Stimulated activated naive CD8-positive, alpha-beta T cell treated with anti-CD3 and anti-CD28 coated beads, Interleukin-15, Interleukin-2, amounts not matched to agents 100 ng/mL and 50 ng/mL, for 24 hours (primary cell): ENCODE data around the gene ZNF277.

Experiments
- H3K27ac Mint-ChIP-seq: one replicate; pipeline ENCODE4 v1.8.0; 2021; ENCODE audit warnings: mild to moderate bottlenecking, mixed read lengths
- H3K27me3 Mint-ChIP-seq: one replicate; pipeline ENCODE4 v1.8.0; 2021; ENCODE audit warnings: mixed read lengths
- H3K36me3 Mint-ChIP-seq: one replicate; pipeline ENCODE4 v1.8.0; 2021; ENCODE audit warnings: low read depth, mixed read lengths
- H3K4me1 Mint-ChIP-seq: one replicate; pipeline ENCODE4 v1.8.0; 2021; ENCODE audit warnings: low read depth, mixed read lengths
- H3K4me3 Mint-ChIP-seq: one replicate; pipeline ENCODE4 v1.8.0; 2021; ENCODE audit warnings: mild to moderate bottlenecking, mixed read lengths
- H3K9me3 Mint-ChIP-seq: one replicate; pipeline ENCODE4 v1.8.0; 2021; ENCODE audit warnings: mixed read lengths

The ZNF277 gene

DNA sequence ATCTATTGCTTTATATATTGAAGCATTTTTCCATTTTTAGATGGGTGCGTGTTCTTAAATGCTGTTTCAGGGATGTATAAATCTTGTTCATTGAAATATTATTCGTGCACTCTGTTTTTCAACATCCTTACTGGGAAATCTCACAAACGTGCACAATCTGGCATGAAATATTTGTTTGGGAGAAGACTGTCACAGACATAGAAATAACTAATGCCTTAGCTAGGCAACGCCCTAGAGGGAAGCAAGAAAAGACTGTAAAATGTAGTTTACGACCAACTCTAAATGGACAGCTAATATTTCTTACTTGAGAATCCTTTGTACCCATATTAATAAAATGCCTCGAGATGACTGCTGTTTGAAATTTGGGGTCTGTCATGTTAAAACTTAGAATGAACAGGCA, 9.2 kb upstream of the ZNF277 start:
- Mint-ChIP-seq H3K4me1 (peaks cover 7% of the 10 kb centered on the region), H3K27me3 (peaks cover 63% of the 10 kb centered on the region), H3K27ac (no peak overlapping the region), H3K36me3 (no peaks in the 10 kb centered on the region), H3K4me3 (no peak overlapping the region), H3K9me3 (no peaks in the 10 kb centered on the region)

GRCh38 chr7:112199035-112199655, 7.3 kb upstream of the ZNF277 start:
- H3K27me3 Mint-ChIP-seq: peaks cover 62% of the 10 kb centered on the region
- no peak overlapping the region for H3K27ac Mint-ChIP-seq
- no peak overlapping the region for H3K4me3 Mint-ChIP-seq
- H3K9me3 Mint-ChIP-seq: no peaks in the 10 kb centered on the region
- no peaks in the 10 kb centered on the region for H3K36me3 Mint-ChIP-seq
- H3K4me1 Mint-ChIP-seq: peaks cover 7% of the 10 kb centered on the region

DNA sequence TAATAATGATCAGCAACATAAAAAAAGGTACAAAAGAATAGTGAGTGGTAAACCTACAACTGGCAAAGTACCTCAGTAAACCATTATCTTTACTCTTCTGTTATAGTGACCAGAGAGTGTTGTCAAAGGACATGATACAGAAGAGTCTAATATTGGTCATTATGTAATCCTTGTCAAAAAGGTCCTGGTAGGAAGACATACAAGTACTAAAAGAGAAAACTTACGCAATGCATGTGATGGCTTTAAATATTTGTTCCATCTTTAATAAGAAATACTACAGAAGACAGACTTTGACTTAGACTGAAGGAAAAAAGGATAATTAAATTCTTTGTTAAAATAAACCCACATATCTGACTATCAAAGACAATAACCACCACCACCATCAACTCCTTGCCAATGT, 6.8 kb upstream of the ZNF277 start:
- no peak overlapping the region for H3K4me3 Mint-ChIP-seq
- peaks cover 12% of the 10 kb centered on the region for H3K4me1 Mint-ChIP-seq
- H3K27me3 Mint-ChIP-seq: peaks cover 64% of the 10 kb centered on the region
- no peaks in the 10 kb centered on the region for H3K36me3 Mint-ChIP-seq
- no peak overlapping the region for H3K27ac Mint-ChIP-seq
- no peaks in the 10 kb centered on the region for H3K9me3 Mint-ChIP-seq

DNA sequence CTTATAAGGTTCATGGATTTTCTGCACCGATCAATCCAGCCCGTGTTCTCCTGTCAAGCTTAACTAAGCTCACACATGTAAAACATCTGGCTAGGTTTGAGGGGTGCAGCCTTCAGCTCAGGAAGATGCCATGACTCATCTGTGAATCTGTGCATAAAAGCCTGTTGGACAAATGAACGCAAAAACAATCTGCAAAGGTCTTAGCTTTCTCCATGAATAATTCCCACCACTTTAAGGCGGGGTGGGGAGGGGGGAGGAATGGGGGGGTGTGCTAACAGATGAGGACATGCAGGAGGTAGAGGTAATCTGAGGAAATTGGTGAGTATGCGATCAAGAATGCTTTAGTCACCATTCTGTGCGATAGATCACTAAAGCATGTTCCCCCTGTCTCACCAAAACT, 5.1 kb upstream of the ZNF277 start:
- peaks cover 58% of the 10 kb centered on the region for H3K27me3 Mint-ChIP-seq
- no peaks in the 10 kb centered on the region for H3K36me3 Mint-ChIP-seq
- no peak overlapping the region for H3K4me3 Mint-ChIP-seq
- no peak overlapping the region for H3K27ac Mint-ChIP-seq
- H3K9me3 Mint-ChIP-seq: no peaks in the 10 kb centered on the region
- H3K4me1 Mint-ChIP-seq: peaks cover 19% of the 10 kb centered on the region

GRCh38 chr7:112201839-112202238, 4.7 kb upstream of the ZNF277 start:
- Mint-ChIP-seq H3K9me3 (no peaks in the 10 kb centered on the region), H3K4me1 (peaks cover 19% of the 10 kb centered on the region), H3K36me3 (no peaks in the 10 kb centered on the region), H3K4me3 (no peak overlapping the region), H3K27ac (no peak overlapping the region), H3K27me3 (peaks cover 56% of the 10 kb centered on the region)

DNA sequence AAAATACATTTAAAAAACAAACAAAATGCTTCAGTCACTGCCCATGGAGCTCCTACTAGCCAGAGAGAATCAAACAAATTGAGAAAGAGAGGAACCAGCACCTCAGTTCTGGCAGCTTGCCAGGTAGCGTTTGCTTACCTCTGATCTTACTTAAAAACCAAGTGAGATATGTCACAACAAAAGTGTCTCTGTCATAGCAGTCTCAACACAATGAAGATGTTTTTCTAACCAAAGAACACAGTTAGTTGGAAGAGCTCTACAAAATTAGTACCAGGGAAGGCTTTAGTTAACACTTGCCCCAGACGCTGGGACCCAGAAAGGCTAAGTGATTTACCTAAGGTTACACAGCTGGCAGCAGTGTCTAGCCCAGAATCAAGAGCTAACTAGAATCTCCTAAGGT, 3.7 kb upstream of the ZNF277 start:
- no peak overlapping the region for H3K27ac Mint-ChIP-seq
- H3K36me3 Mint-ChIP-seq: no peaks in the 10 kb centered on the region
- H3K4me3 Mint-ChIP-seq: no peak overlapping the region
- H3K27me3 Mint-ChIP-seq: peaks cover 53% of the 10 kb centered on the region
- H3K4me1 Mint-ChIP-seq: peaks cover 25% of the 10 kb centered on the region
- no peaks in the 10 kb centered on the region for H3K9me3 Mint-ChIP-seq

DNA sequence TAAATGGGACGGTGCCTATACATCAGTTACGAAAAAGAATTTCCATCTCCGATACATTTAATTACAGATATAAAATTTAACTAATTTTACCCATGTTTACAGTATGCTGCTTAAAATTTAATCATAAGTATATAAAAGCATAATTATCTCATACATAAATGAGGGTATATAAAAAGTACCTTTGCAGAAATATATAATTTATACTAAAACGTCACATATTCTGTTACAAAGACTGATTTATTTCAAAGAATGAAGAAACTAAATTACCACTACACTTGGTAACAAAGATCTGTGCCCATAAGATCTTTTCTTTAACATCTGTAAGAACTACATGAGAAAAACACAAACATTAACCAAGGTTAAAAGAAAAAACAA, 3.1 kb upstream of the ZNF277 start:
- Mint-ChIP-seq H3K9me3 (no peaks in the 10 kb centered on the region), H3K27me3 (peaks cover 49% of the 10 kb centered on the region), H3K4me1 (peaks cover 27% of the 10 kb centered on the region), H3K36me3 (no peaks in the 10 kb centered on the region), H3K27ac (no peak overlapping the region), H3K4me3 (no peak overlapping the region)

DNA sequence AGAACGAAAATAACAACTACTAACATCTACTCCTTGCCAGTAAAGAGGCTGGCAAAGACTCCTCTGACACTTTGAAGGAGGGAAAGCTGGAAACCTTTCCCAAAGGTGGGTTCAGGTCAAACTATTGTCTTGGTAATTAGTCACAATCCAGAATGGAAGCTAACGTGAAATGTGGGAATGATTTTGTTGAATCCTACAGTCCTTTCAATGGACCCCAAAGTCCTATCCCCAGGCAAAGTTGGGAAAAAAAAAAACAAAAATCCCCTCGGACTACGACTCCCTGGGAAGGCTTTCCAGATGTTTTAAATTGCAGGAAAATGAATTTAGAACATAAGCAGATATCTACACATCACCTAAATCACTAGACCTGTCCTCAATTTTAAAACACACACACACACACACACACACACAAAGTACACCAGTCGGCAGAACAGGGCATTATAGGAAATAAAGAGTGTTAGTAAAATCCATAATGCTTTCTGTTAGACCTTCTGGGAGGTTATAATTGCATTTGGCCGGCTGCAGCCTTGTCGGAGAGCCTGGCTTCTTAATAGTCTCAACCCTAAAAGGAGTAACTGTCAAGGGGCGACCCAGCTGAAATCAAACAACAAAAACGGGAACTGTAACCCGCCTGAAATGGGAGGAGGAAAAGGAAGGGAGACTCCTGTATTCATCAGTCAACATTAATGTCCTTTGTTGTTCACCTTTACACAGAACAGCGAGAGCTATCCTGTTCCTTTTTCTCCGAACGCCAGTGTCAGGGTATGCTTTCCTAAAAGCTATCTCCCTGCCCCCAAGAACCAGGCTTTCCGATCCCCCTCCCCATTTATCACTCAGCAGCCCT, 1.8 kb upstream of the ZNF277 start:
- Mint-ChIP-seq H3K4me3 (peak overlapping the region; percentile 96), H3K9me3 (no peaks in the 10 kb centered on the region), H3K27me3 (peaks cover 43% of the 10 kb centered on the region), H3K4me1 (peaks cover 27% of the 10 kb centered on the region), H3K36me3 (no peaks in the 10 kb centered on the region), H3K27ac (no peak overlapping the region)

- H3K27me3 Mint-ChIP-seq: peaks cover 39% of the 10 kb centered on the region
- H3K4me3 Mint-ChIP-seq: peak overlapping the region; percentile 96
- H3K36me3 Mint-ChIP-seq: no peaks in the 10 kb centered on the region
- H3K4me1 Mint-ChIP-seq: peaks cover 27% of the 10 kb centered on the region
- H3K9me3 Mint-ChIP-seq: no peaks in the 10 kb centered on the region
- H3K27ac Mint-ChIP-seq: no peak overlapping the region
Measured at GRCh38 chr7:112205343-112206237, 905 bp upstream of the ZNF277 start.

DNA sequence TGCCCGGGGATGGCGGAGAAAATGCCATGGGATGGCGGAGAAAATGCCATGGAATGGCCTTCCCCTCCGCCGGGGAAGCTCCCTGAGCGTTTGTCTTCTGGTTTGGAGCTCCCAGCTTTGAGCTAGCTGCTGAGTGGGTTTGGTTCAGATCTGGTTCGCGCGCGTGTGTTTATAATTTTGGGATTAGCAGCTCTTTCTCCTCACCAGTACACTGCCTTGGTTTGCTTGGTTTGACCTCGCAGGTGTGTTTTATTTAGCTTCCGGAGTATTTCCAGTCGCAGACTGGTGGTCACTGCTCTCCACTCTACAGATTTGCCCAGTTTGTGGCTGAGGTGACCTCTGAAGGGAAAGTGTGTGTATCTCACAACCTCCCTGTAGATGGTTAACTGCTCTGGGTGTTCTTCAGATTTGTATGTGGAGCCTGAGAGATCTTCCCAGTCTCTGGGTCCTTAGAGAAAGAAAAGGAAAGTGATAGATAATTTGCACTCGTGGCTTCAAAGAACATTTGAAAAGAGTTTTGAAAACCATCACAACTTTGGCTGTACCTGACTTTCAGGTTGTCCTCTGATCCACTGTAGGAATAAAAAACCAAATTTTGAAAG, 597 bp downstream of the ZNF277 start:
- H3K27ac Mint-ChIP-seq: peak overlapping the region; percentile 81
- peaks cover 27% of the 10 kb centered on the region for H3K4me1 Mint-ChIP-seq
- H3K36me3 Mint-ChIP-seq: no peaks in the 10 kb centered on the region
- H3K27me3 Mint-ChIP-seq: peaks cover 24% of the 10 kb centered on the region
- H3K9me3 Mint-ChIP-seq: no peaks in the 10 kb centered on the region
- peak overlapping the region; percentile 96 for H3K4me3 Mint-ChIP-seq

- Mint-ChIP-seq H3K36me3 (no peaks in the 10 kb centered on the region), H3K27ac (no peak overlapping the region), H3K27me3 (peaks cover 20% of the 10 kb centered on the region), H3K9me3 (no peaks in the 10 kb centered on the region), H3K4me1 (peaks cover 27% of the 10 kb centered on the region), H3K4me3 (peak overlapping the region; percentile 96)
Measured at GRCh38 chr7:112207765-112208164, 1.3 kb downstream of the ZNF277 start.

- Mint-ChIP-seq H3K4me3 (no peak overlapping the region), H3K9me3 (no peaks in the 10 kb centered on the region), H3K36me3 (peaks cover 6% of the 10 kb centered on the region), H3K4me1 (peaks cover 23% of the 10 kb centered on the region), H3K27ac (no peak overlapping the region), H3K27me3 (no peaks in the 10 kb centered on the region)
Measured at GRCh38 chr7:112211348-112211907, 4.9 kb downstream of the ZNF277 start.

GRCh38 chr7:112212571-112212970, 6.1 kb downstream of the ZNF277 start:
- Mint-ChIP-seq H3K4me3 (no peak overlapping the region), H3K27me3 (no peaks in the 10 kb centered on the region), H3K27ac (no peak overlapping the region), H3K36me3 (peaks cover 8% of the 10 kb centered on the region), H3K9me3 (no peaks in the 10 kb centered on the region), H3K4me1 (peaks cover 26% of the 10 kb centered on the region)

GRCh38 chr7:112213735-112214134, 7.2 kb downstream of the ZNF277 start:
- Mint-ChIP-seq H3K4me1 (peaks cover 21% of the 10 kb centered on the region), H3K4me3 (no peak overlapping the region), H3K27ac (no peak overlapping the region), H3K27me3 (no peaks in the 10 kb centered on the region), H3K9me3 (no peaks in the 10 kb centered on the region), H3K36me3 (peaks cover 16% of the 10 kb centered on the region)
